ENCODE results near the gene KCNJ16.

- TF ChIP-seq CTCF (IDR thresholded peaks at IDR 0.05; ENCODE audit: low read depth, low read length) (no peak), EZH2phosphoT487 (IDR thresholded peaks at IDR 0.05; ENCODE audit: low read depth) (no peak)
These were observed 14.6 kb upstream of the KCNJ16 start for GRCh38 chr17:70060415-70060814.

All from OCI-LY3 (cell line).